ENCODE results near the gene ADAMTS10.

DNA sequence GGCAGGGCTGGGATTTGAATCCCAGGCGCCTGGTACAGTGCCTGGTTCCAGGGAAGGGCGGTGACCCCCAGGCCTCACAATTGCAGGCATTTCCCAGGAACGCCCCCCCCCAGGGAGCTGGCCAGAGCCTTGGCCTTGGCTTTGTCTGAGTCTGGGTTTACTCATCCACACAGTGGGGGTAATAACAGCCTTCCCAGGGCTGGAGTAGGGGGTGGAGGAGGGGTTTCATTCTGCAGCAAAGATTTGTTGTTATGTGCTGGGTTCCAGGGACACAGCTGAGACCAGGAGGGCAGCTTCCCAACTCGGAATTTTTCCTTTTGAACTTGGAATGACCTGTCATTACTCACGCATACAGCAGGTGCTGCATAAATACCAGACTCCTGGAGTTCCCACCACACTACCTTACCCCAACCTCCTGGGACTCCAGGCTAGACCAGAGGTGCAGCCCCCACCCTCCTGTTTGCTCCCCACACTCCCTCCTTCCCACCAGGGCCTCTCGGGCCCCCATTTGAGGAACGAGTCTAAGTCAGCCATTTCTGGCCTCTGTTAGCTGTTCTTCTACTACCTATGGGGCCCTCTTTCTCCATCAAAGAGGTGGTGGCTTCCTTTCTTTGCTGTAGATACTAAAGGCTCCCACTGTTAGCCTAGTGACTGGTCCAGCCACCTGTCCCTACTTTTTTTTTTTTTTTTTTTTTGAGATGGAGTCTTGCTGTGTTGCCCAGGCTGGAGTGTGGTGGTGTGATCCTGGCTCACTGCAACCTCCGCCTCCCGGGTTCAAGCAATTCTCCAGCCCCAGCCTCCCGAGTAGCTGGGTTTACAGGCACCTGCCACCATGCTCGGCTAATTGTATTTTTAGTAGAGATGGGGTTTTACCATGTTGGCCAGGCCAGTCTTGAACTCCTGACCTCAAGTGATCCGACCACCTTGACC is 1.6 kb upstream of the ADAMTS10 start:
- TF ChIP-seq CTCF (IDR thresholded peaks at IDR 0.05) (no peak), POLR2A (IDR thresholded peaks at IDR 0.05) (no peak)

All from esophagus squamous epithelium (tissue), 4 donors.